Stimulated activated CD8-positive, alpha-beta memory T cell treated with anti-CD3 and anti-CD28 coated beads, Interleukin-7, amount 100 ng/mL, for 4 hours (primary cell): ENCODE data around the gene TM4SF20.
"Not testable (repeated sequence)": the region's sequence is repeated elsewhere in the genome, so short reads cannot be mapped to it uniquely, and the experiment has no call there.

Experiments used
- DNase-seq, 2 donors: peaks; one replicate each; pipeline ENCODE4 v3.0.0-alpha.2; 2020; ENCODE audit warnings: low read depth in 2 of 2

Gene TM4SF20

DNA sequence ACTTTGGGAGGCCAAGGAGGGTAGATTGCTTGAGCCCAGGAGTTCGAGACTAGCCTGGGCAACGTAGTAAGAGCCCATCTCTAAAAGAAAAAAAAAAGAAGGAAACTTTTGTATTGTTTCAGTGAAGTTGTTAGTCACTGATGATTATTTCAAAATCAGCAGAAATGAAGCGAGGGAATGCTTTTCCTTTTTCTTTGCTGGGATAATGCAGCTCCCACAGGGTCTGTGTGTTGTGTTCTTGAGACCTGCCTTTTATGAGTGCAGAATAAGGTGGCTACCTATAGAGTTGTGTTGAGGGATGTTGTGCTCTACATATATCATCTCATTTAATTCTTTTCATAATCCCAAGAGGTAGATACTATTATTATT, 11.7 kb downstream of the TM4SF20 start:
- no peak for DNase-seq

DNA sequence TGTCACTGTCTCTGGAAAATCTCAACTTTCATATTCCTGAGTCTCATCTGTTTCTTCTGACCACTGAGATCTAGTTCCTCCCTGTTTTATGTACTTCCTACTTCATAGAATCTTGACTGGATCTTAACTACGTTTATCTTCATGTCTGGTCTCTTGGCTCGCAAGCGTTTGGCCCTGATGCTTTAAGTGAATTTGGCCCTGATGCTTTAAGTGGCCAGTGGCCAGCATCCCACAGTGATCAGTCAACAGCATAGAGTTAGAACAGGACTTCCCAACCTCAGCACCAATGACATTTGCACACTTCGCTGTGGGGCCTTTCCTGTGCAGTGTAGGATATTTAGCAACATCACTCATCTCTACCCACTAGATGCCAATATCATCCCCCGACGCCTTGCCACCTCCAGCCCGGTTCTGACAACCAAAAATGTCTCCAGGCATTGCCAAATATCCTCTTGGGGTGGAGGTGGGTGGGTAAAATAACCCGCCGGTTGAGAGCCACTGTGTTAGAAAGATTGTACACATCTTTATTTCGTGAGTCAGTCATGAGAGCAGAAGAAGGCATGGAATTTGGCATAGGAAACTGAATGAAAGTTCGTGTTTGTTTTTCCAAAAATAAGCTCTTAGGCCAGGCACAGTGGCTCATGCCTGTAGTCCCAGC, 12.2 kb downstream of the TM4SF20 start:
- no peak for DNase-seq

DNA sequence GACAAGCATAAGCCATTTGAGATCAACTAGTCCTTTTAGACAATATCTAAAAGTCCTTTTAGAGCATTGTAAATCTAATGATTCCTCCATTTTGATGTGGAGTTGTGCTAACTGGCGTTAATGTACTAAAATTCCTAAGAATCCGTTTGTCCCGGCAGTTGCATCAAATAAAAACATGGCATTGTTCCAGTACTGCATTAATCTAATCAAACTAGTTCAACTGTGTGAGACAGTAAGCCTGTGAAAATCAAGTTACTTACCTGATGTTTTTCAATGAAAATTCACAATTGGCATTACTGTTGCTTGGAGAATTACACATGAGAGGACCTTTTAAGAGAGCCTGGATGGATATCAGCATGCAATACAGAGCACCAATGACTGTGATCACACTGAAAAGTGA, 13.3 kb downstream of the TM4SF20 start:
- no peak for DNase-seq

DNA sequence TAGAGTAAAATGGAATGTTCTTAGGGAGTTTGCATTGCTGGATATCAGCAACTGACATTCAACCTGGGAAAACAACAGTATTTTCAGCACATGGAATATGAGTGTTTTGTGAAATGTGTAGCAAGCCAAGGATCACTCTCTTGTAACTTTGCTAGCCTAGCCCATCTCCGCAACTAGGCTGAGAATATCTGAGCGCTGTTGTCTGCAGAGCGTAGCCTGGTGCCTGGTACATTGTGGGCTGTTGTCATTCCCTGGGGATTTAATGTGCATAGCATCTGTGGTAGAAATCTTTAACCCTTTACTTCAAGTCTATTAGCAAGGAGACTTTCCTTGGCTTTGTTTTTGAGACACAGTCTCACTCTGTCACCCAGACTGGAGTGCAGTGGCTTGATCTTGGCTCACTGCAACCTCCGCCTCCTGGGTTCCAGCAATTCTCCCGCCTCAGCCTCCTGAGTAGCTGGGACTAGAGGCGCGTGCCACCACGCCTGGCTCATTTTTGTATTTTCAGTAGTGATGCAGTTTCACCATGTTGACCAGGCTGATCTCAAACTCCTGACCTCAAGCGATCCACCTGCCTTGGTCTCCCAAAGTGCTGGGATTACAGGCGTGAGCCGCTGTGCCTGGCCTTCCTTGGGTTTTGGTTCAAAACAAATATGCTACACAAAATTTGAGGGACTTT, 14.4 kb downstream of the TM4SF20 start:
- DNase-seq, result not testable (repeated sequence)

DNA sequence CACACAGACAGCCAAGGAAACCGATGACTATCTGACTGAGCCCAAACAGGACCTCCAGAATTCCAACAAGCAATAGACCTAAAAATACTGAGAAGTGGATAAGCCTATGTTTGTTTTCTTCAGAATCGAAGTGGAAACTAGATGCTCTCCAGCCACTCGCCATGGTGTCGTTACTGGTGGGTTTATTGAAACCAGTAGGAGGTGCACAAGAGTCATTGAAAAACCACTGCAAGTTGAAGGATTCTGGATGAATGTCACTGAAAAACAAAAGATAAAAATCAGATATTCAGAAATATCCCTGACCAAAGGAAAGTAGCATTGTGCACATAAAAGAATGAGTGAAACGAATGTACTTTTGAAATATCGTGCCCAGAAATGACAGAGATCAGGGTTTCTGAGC, 15.3 kb downstream of the TM4SF20 start:
- DNase-seq, result no peak

DNA sequence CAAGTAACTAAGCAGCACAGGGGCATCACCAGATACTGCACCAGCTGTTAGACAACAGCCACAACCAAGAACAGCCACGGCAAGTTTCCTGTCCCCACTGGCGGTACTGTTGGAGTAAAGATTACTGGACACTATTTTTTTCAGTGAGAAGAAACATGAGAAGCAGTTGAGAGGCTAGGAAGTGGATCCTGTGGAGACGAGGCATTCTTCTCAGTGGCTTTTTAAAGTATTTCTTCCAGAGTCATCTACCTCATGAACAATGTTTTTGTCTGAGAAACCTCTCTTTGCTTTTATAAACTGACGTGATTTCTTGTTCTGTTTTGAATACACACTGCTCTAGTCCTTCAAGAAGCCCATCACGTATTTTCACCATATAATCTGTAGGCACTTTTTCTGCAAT, 18.8 kb downstream of the TM4SF20 start:
- no peak for DNase-seq

DNA sequence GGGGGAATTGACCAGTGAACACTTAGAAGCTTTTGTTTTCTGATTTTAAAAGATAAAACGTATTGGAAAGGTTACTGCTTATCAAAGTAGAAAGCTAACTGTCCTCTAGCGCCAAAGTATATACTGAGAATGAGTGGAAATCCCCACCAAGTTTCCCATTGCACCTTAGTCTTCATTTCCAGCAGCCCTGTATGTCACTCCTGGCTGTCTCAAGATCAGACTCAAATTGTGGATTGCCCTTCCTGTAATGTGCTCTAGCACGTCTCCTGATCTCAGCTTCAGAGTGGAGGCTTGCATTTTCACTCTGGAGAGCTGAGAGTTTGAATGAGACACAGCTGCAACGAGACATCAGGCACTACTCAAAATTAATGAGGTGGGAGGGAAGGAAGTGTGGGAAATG, 27.5 kb downstream of the TM4SF20 start:
- DNase-seq, result no peak

DNA sequence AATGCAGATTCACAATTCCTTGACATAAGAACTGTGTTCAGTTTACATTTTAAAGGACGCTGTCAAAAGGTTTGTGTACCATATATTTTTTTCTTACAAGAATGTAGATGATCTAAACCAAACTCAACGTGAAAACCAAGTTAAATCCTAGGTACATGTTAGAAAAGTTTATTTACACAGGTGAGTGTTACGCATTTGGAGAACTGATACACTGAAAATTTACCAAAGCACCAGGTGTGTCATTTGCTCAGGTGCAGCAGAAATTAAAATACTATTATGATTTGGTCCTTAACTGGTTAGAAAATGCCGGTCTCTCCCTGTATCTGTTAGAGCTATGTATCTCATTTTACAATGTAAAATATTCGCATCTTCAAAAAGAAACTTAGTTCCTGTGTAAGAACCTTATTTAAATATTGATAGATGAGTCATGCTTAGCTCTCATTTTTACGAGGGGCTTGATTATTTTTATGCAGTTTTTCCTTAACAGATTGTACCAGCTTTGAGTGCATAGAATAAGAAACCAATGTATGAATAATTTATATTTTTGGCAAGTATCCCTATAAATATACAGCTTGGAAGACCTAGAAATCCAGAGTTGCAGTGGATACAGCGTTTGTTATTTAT, 29.0 kb downstream of the TM4SF20 start:
- no peak for DNase-seq

DNA sequence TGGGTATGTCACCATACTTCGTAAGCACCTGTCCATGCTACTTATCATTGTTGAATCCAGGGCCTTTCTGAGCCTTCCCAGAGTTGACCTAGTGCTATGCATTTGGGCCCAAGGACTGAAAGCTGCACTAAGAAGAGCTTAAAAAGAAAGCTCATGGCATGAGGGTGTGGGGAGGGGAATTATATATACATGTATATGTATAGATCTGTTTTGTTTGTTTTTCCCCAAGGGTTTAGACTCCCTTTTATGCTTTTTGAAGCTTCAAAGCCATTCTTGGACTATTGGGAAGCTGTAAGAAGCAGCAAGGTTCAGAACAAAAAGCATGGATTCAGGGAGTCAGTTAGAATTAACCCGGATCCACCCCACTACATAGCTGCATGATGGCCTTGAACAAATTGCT, 30.8 kb downstream of the TM4SF20 start:
- no peak for DNase-seq

DNA sequence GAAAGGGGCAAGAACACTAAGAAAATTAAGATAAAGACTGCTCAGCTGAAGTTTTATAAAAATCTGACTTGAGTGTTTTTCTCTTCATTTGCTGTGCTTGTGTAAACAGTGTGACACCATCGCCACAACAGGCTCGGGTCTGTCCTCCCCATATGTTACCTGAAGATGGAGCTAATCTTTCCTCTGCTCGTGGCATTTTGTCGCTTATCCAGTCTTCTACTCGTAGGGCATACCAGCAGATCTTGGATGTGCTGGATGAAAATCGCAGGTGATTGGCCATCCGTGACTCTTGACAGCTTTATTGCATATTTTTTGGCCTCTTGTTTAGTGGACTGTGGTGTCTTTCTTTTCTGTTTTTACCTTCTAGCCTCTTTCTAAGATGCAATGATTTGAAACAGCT, 32.0 kb downstream of the TM4SF20 start:
- DNase-seq, result no peak

DNA sequence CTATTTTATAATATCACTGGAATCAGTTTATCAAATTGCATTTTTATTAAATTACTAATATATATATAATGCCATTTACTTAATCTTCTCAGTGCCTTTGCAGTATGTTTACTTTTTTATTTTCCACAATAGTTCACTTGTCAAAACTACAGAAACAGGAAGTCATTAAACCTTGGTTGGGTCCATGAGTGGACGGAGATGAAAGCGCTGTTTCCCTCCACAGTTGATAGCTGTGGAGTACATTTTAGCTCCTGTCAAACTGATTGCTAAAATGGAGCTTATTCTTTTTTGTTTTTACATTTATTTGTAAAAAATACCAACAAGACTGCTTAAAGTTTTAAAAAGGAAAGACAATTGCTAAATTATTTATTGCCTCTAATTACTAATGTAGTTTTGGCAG, 34.9 kb downstream of the TM4SF20 start:
- no peak for DNase-seq

DNA sequence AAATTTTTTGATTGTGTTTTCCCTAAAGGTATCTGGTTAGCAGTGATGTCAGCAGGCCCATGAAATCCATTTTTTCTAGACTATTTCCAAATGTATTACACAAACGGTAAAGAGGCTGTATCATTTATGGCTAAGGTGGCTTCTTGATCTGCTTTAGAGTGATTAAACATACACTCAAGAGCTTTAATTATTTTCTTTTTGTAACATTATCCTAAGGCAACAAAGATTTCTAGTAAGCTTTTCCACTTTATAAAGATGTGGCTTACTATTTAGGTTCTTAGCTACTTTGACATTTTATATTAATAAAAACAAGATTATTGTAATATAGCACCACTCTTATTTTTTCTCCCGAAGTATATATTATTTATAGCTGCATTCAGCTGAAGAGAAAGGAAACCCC, 37.6 kb downstream of the TM4SF20 start:
- no peak for DNase-seq

DNA sequence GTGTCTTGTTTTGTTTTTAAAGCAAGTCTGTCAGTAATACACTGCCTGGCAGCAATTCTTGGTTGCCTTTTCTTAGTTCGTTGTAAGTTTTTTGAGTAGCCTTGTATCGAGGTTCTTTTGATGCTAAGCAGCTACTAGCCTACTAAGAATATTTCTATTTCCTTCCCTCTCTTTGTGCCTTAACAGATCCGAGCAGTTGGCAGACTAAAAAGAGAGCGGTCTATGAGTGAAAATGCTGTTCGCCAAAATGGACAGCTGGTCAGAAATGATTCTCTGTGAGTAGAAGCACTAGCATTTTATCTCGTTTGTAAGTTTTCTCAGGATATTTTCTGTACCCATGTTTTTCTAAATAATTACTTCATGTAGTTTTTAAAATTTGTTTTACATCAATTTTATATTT, 39.0 kb downstream of the TM4SF20 start:
- no peak for DNase-seq

DNA sequence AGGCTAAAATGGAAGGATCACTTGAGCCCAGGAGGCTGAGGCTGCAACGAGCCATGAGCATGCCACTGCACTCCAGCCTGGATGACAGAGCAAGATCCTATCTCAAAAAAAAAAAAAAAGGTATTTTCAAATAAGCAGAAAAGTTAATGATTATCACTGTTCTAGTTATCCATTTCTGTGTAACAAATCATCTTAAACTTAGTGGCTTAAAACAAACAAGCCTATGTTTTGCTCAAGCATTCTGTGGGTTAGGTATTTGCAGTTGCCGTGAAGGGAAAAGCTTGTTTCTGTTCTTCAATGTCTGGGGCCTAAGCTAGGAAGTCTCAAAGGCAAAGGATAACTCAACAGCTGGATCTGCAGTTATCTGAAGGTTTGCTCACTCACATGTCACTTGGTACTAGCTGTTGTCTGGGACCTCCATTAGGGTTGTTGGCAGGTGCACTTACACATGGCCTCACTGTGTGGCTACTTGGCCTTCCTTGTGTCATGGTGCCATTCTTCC, 40.0 kb downstream of the TM4SF20 start:
- DNase-seq, result no peak

DNA sequence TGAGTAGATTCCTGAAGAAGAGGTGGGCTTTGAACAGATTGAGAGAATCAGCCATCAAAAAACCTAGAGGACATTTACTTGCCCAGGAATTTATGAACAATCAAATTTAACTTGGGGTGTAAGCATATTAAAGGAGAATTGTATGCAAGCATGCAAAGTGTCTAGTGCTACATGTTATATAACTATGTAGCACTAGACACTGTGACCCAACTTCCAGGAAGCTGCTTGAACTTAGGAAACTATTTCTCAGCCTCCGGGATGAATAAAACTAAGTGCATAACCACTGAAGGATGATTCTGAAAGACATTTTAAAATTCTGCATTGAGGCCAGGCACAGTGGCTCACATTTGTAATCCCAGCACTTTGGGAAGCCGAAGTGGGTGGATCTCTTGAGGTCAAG, 41.7 kb downstream of the TM4SF20 start:
- no peak for DNase-seq

DNA sequence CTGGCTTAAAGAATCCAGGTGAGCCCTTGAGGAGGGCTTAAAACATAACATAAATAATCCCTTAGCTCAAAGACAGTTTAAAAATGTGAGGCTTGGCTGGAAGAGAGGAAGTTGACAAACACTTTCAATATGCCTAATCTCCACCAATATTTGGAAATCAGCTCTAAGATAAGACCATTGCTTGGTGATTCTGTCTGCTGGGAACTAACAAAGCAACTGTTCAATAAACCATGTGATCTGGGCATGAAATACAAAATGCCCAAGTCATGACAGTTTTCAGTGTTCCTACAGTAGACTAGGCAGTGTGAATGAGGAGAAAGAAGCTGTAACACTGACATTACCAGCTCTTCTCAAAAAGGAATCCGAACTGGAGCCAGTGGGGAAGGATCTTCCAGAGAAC, 43.4 kb downstream of the TM4SF20 start:
- no peak for DNase-seq

DNA sequence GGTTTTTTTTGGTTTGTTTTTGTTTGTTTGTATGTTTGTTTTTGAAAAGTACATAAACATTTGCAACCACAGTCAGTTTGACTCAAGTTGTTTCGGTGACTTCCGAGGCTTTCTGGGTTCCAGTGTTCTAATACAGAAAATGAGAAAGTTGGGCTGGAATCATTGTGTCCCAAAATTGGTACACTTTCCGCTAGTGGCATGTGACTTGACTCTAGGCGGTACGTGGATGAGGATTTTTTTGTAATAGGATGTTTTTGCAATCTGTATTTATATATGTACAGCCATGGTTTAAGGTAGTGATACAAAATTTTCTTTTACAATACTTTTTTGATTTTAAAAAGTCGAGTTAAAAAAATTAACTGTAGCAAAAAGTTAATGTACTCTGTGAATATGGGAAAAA, 52.3 kb downstream of the TM4SF20 start:
- DNase-seq, result no peak

DNA sequence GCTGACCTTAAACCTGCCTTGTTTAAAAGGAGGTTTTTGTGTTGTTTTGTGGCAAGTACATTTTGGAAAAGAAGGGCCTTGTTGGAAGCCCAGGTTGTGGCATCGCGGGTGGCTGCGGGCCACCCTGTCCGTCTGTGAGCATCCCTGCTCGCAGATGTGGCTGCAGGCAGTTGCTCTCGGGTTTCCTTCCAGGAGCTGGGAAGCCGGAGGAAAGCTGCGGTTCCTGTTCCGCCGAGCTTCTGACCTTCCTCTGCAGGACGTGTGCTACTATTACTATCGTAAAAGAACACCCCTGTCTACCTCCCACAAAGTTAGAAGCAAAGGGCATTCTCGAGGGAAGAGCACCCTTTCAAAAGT, 53.3 kb downstream of the TM4SF20 start:
- no peak for DNase-seq

DNA sequence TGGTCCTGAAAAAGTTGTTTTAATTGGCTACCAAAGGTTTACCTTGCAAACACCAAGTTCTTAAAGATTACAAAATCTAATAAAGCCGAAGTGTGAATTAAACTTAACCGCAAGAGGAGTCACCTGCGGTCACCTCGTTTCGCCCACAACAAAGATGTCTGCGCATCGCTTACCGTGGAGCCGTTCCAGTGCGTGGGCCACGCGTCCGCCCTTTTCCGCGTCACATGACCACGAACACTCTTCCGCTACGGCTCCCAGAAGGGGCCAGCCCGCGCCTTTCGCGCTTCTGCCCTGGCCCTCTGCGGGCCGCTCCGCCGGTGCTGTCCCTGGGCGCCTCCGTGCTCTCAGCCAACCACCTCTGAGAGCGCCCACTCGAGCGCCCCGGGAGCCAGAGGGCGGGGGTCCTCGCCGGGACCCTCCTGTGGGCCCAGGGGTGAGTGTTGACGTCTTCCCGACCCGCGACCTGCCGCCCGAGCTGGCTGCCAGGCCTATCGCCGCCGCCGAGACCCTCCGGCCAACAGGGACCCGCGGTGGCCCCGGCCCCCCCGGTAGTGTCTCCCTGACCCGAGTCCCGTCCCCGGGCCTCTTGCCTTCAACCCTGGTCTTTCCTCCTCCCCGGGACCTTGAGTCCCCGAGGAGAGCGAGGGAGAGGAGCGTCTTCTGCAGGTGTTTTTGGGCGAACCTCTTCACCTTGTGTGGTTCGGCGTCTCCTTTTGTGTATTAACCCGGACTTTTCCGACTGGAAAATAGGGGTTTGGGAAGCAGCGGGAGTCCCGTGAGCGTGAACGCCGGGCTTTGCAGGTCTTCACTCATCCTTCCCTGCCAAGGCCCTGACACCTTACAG, 53.9 kb downstream of the TM4SF20 start, which contains the start of gene MFF:
Gene MFF, plus strand, starts transcription at position 257 of the 844 bp plus-strand sequence. CDS start 5,415 bp downstream, outside the sequence.
- peak; percentile 90 to 91 for DNase-seq

DNA sequence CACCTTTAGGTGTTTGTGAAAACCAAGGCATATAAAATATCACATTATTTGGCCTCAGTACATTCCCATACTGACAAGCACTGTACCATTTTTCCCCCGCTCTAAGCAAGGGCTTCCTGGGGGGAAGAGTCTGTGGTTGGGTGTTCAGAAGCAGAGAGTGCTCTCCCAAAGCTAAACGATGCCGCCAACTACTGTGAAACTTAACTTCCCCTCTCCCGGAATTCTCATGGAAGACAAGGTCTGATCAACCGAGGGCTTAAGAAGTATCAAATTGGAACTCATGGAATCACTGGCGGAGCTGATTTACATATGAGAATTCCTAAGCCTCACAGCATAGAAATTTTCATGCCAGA, 54.5 kb downstream of the TM4SF20 start:
- peak in 1 of 2 donors; percentile 2 for DNase-seq

DNA sequence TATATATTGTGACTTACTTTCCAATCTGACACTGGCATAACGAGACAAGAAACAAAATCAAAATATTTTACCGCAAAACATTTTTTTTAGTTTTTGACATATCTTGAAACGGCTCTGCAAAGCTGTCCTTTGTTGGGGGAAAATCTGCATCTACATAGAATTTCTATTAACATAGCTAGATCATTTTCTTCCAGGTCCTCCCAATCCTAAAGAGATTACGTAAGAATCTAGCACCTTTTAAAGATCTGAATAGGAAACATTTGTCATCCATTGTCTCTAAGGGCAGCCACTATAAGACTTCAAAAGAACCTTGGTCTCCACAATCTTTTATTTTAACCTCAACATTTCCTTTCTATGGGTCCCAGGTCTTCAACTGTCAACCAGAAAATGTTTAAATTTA, 55.3 kb downstream of the TM4SF20 start:
- no peak for DNase-seq

DNA sequence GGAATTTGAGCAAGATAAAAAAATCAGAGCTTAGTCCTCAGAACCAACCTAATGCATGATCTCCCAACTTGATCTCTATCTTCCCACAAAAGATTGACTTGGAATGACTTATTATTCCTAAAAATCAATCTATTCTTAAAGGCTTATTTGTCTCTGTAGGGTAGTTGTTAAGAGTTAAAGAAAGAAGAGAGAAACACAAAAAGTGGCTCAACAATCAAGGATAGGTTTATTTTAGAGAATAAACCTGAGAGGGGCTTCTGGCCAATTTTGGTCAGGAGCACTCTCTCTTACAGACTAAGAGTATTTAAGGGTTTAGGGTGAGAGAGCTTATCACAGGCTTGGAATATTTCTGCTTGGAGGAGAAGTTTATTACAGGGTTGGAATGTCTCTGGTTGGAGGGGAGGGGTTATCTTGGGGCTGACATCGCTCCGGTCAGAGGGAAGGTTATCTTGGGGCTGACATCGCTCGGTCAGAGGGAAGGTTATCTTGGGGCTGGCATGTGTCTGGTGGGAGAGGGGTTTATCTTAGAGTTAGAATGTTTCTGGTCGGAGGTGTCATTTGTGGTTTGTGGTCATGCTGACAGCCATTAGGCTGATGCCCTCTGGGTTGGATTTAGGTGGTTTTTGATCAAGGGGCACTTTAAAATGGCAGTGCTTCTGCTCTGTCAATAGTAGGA, 56.4 kb downstream of the TM4SF20 start:
- no peak for DNase-seq
